ENCODE measurements around the gene LYSMD1.

GRCh38 chr1:151137789-151138188, 27.9 kb downstream of the LYSMD1 start:
- TF ChIP-seq, protein P1, sequence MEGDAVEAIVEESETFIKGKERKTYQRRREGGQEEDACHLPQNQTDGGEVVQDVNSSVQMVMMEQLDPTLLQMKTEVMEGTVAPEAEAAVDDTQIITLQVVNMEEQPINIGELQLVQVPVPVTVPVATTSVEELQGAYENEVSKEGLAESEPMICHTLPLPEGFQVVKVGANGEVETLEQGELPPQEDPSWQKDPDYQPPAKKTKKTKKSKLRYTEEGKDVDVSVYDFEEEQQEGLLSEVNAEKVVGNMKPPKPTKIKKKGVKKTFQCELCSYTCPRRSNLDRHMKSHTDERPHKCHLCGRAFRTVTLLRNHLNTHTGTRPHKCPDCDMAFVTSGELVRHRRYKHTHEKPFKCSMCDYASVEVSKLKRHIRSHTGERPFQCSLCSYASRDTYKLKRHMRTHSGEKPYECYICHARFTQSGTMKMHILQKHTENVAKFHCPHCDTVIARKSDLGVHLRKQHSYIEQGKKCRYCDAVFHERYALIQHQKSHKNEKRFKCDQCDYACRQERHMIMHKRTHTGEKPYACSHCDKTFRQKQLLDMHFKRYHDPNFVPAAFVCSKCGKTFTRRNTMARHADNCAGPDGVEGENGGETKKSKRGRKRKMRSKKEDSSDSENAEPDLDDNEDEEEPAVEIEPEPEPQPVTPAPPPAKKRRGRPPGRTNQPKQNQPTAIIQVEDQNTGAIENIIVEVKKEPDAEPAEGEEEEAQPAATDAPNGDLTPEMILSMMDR (IDR thresholded peaks at IDR 0.05; ENCODE audit: insufficient read depth, low read depth, low read length), result no peak
- TF ChIP-seq EZH2 (IDR thresholded peaks at IDR 0.05; ENCODE audit: insufficient read depth, low read length), result no peak
